HG03064 (cell line): ENCODE measurements around the gene SUGP1.

Experiments
- ATAC-seq: cut with Tn5 transposase; IDR thresholded peaks from one replicate; pipeline ENCODE4 v1.9.1; 2021; ENCODE audit warnings: low read depth; ENCODE audit not compliant: unreplicated experiment

SUGP1 gene

GRCh38 chr19:19342086-19343015 lies 22.0 kb upstream of the SUGP1 start:
- ATAC-seq: no peak

- ATAC-seq: no peak
These were observed 20.7 kb upstream of the SUGP1 start for GRCh38 chr19:19341026-19341425.

DNA sequence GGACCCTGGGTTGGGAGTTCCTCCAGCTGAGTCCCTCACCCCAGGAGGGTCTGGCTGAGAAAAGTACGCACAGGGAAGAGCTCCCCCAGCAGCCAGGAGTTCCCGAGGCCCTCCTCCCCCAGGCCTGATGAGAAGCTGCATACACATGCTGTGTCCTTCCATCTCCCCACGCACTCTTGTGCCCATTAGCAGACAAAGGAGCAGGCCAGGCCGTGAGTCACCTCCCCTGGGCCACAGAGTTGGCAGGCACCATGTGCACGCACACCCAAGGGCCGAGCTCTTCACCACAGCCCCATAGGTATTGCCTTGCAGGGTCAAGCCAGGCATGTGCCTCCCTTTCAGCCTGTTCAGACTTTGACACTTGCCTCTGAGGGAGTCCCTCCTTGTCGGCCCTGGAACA lies 17.8 kb upstream of the SUGP1 start:
- ATAC-seq: no peak

DNA sequence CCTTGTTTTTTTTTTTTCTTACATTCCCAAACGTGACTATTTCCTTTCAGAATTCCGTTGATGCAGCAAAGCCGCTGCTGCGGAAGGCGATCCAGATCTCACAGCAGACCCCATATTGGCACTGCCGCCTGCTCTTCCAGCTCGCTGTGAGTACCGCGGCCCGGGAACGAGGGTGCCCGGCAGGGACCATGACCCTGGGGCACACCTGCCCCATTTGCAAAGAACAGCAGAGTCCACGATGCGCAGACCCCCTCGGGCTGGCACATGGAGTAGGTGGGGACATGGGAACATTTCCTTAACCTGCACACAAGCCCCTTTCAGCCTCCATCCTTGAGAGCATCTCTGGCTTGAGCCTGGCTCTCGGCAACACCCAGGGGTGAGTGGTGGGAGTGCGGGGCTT lies 16.8 kb upstream of the SUGP1 start:
- ATAC-seq: no peak

DNA sequence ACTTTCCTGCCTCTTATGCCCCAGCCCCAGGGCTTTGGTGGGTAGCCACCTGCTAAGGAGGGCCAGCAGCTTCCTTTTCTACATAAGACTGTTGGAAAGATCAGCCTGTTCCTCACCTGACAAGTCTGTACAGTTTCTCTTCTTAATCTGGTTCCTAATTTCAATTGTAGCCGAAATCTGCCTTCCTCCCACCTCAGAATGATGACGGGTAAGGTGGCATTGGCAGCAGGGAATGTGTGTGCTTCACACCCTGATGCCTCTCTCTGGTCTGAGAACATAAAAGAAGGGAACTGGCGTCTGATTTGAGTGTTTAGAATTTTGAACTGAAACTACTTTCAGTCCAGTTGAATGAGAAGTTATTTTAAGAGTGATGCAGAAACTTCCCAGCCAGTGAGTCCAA lies 16.3 kb upstream of the SUGP1 start:
- ATAC-seq: no peak

DNA sequence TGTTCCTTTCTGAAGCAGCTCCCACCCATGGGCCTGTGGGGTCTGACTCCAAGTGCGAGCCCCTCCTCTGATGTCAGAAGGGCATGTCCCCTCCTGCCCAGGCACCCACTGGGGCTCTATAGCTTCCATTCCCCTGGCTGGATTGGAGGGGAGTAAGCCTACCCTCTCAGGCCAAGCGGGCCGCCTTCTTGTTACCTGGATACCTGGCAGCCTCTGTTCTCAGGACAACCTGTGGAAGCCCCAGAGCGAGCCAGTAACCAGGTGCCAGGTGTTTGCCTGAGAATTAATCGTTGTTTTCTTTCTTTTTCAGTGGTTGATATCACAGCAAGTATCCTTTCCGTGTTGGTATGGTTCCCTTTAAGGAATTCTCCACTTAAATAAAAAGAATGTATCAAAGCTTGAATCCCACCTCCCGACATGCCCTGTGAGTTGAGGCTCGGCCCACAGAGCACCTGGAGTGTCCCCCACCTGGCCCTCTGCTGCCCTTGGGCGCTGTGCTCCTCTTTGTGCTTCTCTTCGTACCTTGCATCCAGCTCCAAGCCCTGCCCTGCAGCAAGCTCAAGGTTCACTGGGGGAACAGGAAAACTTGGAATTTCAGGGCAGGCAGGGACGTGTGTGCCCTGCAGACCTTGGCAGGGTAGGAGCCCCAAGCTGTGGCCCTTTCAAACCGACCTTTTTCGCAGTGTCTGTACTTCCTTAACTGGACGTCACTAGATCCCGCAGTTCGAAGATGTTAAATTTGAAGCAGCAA lies 15.3 kb upstream of the SUGP1 start:
- ATAC-seq: no peak

GRCh38 chr19:19334989-19335344 lies 14.7 kb upstream of the SUGP1 start:
- ATAC-seq: no peak

- ATAC-seq: no peak
These were observed 14.0 kb upstream of the SUGP1 start for GRCh38 chr19:19334063-19334988.

- no peak for ATAC-seq
These were observed 8.8 kb upstream of the SUGP1 start for GRCh38 chr19:19329126-19329525.

DNA sequence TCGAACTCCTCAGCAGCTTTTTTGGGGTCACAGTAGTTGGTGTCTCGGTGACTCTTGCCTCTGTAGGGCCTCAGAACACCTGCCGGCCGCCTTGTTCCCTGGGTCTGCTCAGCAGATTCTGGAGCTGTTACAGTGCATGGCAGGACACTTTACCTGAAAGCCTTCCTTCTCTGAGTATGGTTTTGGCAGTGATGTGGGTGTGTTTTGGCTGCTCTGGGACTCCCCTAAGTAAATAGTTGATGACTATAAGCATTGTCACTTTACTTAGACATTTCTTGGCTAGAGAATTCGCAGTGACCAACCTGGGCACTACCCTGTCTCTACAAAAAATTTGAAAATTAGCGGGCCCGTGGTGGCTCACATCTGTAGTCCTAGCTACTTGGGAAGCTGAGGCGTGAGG lies 7.4 kb upstream of the SUGP1 start:
- ATAC-seq: no peak

DNA sequence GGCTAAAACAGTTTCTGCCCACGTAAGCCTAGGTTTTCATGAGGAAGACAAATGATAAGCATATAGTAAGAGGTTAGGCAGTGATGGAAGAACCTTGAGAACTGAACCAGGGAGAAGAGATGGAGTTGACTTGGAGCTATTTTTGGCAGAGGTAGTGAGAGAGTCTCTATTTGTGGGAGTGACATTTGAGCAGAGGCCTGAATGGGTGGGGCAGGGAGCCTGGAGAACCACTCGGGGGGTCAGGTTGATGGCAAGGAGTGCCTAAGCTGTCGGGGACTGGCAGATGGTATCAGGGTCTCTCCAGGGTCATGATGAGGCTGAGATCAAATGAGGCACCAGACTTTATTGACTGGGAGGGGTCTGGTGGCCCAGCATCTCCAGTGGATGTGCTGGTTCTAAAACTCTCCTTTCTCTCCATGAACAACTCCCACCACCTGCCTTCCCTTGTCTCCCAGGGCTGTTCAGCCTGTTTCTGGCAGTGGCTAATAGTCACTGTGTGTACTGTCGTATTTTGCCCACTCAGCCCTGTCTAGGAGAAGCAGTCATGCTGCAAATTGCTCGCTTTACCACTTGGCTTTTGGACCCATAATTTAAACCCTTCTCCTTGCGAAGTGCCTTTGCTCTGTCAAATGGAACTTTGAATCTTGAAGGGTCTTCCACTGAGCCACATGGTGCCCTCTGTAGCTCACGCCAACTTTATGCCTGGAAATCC lies 3.9 kb upstream of the SUGP1 start:
- ATAC-seq: no peak

DNA sequence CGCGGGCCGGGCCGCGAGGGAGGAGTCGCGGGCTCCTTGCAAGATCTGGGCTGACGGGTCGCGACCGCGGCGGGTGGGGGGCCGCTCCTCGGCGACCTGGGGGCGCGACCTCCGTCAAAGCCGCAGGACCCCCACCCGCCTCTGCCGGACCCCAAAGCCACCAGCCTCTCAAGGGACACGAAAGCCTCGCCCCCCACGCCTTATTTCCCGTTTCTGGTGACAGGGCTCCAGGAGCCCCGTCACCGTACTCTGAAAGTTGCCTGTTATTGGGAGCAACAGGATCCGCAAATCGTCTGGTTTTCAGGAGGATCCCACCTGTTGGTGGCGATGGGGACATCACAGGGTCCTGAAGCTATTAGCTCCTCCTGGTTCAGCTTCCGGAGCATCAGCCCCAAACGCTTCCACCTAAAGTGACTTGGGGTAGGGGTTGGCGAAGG lies 850 bp upstream of the SUGP1 start:
- ATAC-seq: no peak

GRCh38 chr19:19319732-19320360 lies 463 bp downstream of the SUGP1 start:
- no peak for ATAC-seq

- ATAC-seq: no peak
These were observed 4.2 kb downstream of the SUGP1 start for GRCh38 chr19:19316082-19316481.

DNA sequence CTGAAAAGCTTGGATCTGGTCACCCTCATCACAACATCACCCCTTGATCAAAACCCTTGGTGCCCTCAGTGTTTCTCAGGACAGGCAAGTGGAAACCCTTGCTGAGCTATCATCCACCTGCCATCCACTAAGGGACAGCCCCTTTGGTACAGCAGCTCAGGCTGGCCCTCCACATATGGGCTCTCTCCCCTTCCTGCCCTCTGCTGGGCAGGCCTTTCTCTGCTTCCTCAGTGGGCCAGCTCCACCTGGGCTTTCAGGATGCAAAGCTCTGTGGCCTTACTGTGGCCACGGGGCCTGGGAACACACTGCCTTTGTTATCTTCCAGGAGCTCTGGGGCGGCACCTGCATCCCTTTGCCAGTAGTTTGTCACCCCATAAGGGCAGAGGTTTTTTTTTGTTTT lies 4.9 kb downstream of the SUGP1 start:
- ATAC-seq: no peak

- no peak for ATAC-seq
These were observed 11.9 kb downstream of the SUGP1 start for GRCh38 chr19:19308373-19308772.

- no peak for ATAC-seq
These were observed 14.1 kb downstream of the SUGP1 start for GRCh38 chr19:19306191-19306590.

DNA sequence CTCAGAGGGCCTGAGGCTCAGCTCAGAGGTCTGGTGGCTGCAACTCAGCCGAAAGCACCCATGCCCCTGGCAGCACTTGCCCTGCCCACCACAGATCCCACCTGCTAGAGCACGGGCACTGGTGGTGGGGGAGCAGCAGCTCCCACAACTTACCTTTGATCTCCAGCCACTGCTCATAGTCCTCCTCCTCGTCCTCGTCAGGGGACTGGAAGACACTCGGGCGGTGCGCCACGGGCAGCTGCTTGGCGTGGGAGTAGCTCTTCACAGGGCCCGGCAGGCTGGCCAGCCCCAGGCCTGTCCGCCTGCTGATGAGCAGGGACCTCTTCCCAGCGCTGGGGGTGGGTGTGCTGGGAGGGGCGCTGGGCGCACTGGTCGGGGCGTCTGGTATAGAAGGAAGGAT lies 14.6 kb downstream of the SUGP1 start:
- no peak for ATAC-seq

GRCh38 chr19:19305066-19305465 lies 15.2 kb downstream of the SUGP1 start:
- no peak for ATAC-seq
